ENCODE measurements around the gene NUDT2. TPM values are rescaled to one million over a fixed set of nuclear protein-coding genes. Genes with fewer than 3 reads are reported as not detected.

The NUDT2 gene
- total RNA-seq, 2 experiments from 2014 or later, result 35.3 to 38.4 TPM

DNA sequence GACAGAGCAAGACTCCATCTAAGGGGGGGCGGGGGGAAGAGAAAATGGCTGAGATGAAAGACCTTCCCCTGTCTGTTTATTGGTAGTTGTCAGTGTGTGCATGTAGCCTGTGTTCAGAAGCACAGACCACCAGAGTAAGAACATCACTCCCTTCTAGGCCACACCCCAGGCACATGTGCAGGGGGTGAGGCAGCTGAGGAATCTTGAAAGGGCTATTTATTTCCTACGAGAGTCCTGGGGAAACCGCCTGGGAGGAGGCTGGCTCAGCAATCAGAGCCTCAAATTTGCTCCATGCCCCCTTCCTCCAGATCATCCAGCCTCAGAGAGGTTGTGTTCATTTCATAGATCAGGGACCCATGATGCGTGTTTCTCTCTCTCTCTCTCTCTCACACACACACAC is 40.3 kb downstream of the NUDT2 start:
- TF ChIP-seq, protein P1, sequence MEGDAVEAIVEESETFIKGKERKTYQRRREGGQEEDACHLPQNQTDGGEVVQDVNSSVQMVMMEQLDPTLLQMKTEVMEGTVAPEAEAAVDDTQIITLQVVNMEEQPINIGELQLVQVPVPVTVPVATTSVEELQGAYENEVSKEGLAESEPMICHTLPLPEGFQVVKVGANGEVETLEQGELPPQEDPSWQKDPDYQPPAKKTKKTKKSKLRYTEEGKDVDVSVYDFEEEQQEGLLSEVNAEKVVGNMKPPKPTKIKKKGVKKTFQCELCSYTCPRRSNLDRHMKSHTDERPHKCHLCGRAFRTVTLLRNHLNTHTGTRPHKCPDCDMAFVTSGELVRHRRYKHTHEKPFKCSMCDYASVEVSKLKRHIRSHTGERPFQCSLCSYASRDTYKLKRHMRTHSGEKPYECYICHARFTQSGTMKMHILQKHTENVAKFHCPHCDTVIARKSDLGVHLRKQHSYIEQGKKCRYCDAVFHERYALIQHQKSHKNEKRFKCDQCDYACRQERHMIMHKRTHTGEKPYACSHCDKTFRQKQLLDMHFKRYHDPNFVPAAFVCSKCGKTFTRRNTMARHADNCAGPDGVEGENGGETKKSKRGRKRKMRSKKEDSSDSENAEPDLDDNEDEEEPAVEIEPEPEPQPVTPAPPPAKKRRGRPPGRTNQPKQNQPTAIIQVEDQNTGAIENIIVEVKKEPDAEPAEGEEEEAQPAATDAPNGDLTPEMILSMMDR (IDR thresholded peaks at IDR 0.05), result no peak
- peak overlapping the region; percentile 7 for H3K27ac Mint-ChIP-seq
- no peaks in the 10 kb centered on the region for H3K27me3 Mint-ChIP-seq
- peaks cover 7% of the 10 kb centered on the region for H3K9me3 Mint-ChIP-seq
- ChIA-PET CTCF (interaction anchor here (1.2 kb wide), 1 partner anchor 31 kb away, joined by 3 read pairs; no protein-coding TSS in a partner anchor), POLR2A (no interaction called here)
- no peak overlapping the region for H3K4me3 Mint-ChIP-seq
- ATAC-seq (no peak), DNase-seq (no peak)
- intact Hi-C loops (cut with micrococcal nuclease), result loop anchor here (10.0 kb wide), 1 partner anchor 325 kb away; the partner anchor contains the start of gene UBAP2
- H3K4me1 Mint-ChIP-seq (ENCODE audit: low read depth), result peaks cover 8% of the 10 kb centered on the region
- peaks cover 29% of the 10 kb centered on the region for H3K36me3 Mint-ChIP-seq (ENCODE audit: low read depth)

DNA sequence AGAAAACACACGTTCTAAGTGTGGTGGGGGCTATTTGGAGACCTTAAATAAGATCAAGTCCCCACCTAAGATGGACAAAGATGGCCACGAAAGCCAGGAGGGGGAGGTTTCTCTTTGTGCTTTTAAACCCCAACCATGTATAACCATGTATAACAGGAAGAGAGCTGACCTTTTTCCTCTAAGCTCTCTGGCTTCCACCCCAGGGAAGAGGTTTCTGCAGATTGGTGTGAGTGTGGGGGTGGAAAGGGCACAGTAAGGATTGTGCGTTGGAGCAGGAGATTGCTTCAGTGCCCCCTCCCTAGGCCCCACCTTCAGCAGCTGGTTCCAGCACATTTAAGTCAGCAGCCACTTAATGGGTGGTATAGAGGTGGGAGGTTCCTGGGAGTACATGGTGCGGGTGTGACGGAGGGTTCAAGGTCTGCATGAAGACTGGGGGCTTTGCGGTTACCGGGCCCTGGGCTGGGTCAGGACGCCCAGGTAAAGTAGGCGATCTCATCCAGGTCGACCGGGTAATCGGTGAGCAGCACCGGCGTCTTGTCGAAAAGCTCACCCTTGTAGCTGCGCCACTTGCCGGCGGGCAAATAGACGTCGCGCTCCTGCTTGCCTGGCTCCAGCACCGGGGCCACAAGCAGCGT is 41.1 kb downstream of the NUDT2 start:
- H3K27me3 Mint-ChIP-seq, result no peaks in the 10 kb centered on the region
- POLR2A ChIA-PET, result no interaction called here
- peaks cover 7% of the 10 kb centered on the region for H3K9me3 Mint-ChIP-seq
- TF ChIP-seq, protein P1 (IDR thresholded peaks at IDR 0.05), result no peak
- ATAC-seq (peak; percentile 63), DNase-seq (no peak)
- CTCF ChIA-PET, result no interaction called here
- no peak overlapping the region for H3K27ac Mint-ChIP-seq
- H3K4me3 Mint-ChIP-seq, result no peak overlapping the region
- H3K4me1 Mint-ChIP-seq (ENCODE audit: low read depth), result peaks cover 12% of the 10 kb centered on the region
- H3K36me3 Mint-ChIP-seq (ENCODE audit: low read depth), result peaks cover 29% of the 10 kb centered on the region
- intact Hi-C loops (cut with micrococcal nuclease), result loop anchor here (10.0 kb wide), 1 partner anchor 326 kb away; the partner anchor contains the start of gene UBAP2

DNA sequence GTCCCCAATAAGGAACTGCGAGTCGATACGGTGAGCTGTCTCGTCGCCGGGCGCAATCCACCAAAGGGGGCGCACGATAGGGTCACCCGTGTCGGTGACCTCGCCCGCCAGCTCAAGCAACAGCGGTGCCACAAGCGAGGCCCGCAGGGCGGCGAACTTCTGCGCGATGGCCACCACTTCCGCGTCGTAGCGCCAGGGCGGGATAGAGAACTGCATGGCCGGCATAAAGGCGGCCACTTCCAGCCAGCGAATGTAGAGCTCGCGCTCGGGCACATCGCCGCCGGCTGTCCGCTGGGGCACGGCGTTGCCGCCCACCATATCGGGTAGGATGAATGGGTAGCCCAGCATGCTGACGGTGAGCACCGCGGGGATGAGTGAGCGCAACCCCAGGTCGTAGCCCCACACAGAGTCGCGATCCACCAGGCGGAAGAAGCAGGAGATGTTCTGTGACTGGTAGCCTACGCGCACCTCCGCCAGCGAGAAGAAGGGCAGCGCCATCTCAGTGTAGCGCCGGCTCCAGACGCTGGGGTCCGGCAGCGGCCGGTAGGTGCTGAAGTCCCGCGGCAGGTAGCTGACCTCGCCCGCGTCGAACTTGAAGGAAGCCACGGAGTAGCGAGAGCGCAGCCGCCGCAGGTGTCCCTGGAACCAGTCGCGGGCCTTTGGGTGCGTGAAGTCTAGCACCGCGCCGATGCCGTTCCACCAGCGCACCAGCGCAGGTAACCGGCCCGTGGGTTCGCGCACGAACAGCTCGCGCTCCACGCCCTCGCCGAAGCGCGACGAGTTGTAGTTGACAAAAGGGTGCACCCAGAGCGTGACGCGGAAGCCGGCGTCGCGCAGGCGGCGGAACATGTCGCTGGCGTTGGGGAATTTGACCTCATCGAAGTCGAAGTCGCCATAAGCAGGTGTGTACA is 41.9 kb downstream of the NUDT2 start:
- Mint-ChIP-seq H3K9me3 (peaks cover 7% of the 10 kb centered on the region), H3K27ac (no peak overlapping the region), H3K4me1 (ENCODE audit: low read depth) (peaks cover 19% of the 10 kb centered on the region), H3K27me3 (no peaks in the 10 kb centered on the region), H3K4me3 (no peak overlapping the region), H3K36me3 (ENCODE audit: low read depth) (peaks cover 29% of the 10 kb centered on the region)
- DNase-seq, result no peak
- no peak for ATAC-seq
- POLR2A ChIA-PET, result no interaction called here
- TF ChIP-seq, protein P1 (IDR thresholded peaks at IDR 0.05), result no peak
- intact Hi-C loops (cut with micrococcal nuclease), result loop anchor here (10.0 kb wide), 1 partner anchor 326 kb away; the partner anchor contains the start of gene UBAP2
- CTCF ChIA-PET, result no interaction called here

DNA sequence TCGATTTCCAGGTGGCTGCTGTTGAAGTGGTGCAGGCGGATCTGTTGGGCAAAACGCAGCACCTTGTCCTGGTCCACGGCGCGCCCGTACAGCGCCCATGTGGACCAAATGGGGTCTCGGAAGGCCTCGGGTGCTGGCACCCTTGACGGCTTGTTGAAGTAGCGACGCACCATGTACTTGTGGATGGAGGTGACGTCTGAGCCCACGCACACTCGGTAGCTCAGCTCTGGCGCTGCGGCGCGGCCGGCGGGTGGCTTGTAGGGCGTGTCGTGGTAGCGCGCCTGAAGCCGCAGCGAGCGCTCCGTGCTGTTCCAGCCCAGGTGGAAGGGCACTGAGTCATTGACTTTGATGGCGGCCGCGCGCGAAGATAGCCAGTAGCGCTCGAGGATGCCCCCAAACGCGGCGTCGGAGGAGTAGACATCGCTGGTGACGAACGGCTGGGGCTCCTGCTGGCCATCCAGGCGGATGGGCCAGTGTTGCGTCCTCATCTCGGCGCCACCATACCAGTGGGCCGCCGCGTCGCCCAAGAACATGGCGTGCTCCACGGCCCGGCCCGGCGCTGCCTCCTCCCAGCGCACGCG is 42.6 kb downstream of the NUDT2 start:
- no peak for ATAC-seq
- Mint-ChIP-seq H3K27me3 (no peaks in the 10 kb centered on the region), H3K4me3 (no peak overlapping the region), H3K36me3 (ENCODE audit: low read depth) (peaks cover 24% of the 10 kb centered on the region), H3K9me3 (peaks cover 3% of the 10 kb centered on the region), H3K4me1 (ENCODE audit: low read depth) (peaks cover 20% of the 10 kb centered on the region), H3K27ac (no peak overlapping the region)
- intact Hi-C loops (cut with micrococcal nuclease), result loop anchor here (10.0 kb wide), 1 partner anchor 327 kb away; the partner anchor contains the start of gene UBAP2
- TF ChIP-seq, protein P1 (IDR thresholded peaks at IDR 0.05), result no peak
- DNase-seq, result no peak
- CTCF ChIA-PET, result interaction anchor here (1.0 to 9.4 kb wide), 2 partner anchors 34 to 39 kb away, joined by 3 to 117 read pairs; no protein-coding TSS in a partner anchor
- POLR2A ChIA-PET, result no interaction called here

All from activated CD8-positive, alpha-beta T cell treated with anti-CD3 and anti-CD28 coated beads for 36 hours (primary cell).